Measurements from ENCODE around the gene RPGR.
A peak's percentile ranks its signal among the peaks of the same experiment; 100 is the strongest.

Gene RPGR

DNA sequence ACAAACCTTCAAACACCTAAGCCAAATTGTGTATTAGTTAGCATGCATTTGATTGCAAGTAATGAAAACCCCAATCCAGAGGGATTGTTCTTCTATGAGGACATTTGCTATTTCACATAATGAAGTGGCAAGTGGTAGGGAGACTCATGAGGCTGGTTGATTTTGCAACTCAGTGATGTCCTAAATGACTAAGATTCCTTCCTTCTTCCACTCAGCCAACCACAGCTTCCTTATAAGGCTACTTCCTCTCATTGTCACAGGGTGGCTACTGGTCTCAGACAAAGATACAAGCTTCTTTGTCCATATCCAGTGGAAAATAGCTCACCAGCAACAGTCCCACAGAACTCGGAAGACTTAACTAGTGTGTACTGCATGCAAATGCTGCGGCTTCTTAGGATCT, 19.8 kb upstream of the RPGR start:
- no peak overlapping the region for H3K27ac Mint-ChIP-seq
- no peak for ATAC-seq (ENCODE audit: low read depth)
- no peaks in the 10 kb centered on the region for H3K9me3 Mint-ChIP-seq
- H3K4me1 Mint-ChIP-seq = no peaks in the 10 kb centered on the region
- peaks cover 3% of the 10 kb centered on the region for H3K27me3 Mint-ChIP-seq
- no peak overlapping the region for H3K4me3 Mint-ChIP-seq
- H3K36me3 Mint-ChIP-seq = no peaks in the 10 kb centered on the region
- DNase-seq (ENCODE audit: low spot score in 2 of 2) = no peak

DNA sequence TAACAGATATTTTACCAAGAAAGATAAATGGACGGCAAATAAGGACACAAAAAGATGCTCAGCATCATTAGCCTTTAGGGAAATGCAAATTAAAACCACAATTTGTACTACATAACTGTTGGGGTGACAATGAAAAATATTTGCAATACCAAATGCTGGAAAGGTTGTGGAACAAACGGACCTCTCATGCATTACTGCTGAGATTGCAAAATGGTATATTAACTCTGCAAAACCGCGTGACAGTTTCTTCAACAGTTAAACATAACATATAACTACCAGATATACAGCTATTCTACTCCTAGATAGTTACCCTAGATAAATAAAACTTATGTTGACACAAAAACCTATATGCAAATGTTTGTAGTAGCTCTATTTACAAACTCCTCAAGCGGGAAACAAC, 18.8 kb upstream of the RPGR start:
- no peak overlapping the region for H3K4me3 Mint-ChIP-seq
- no peak for DNase-seq (ENCODE audit: low spot score in 2 of 2)
- no peaks in the 10 kb centered on the region for H3K9me3 Mint-ChIP-seq
- H3K36me3 Mint-ChIP-seq = no peaks in the 10 kb centered on the region
- peaks cover 3% of the 10 kb centered on the region for H3K27me3 Mint-ChIP-seq
- no peak for ATAC-seq (ENCODE audit: low read depth)
- H3K4me1 Mint-ChIP-seq = no peaks in the 10 kb centered on the region
- no peak overlapping the region for H3K27ac Mint-ChIP-seq

DNA sequence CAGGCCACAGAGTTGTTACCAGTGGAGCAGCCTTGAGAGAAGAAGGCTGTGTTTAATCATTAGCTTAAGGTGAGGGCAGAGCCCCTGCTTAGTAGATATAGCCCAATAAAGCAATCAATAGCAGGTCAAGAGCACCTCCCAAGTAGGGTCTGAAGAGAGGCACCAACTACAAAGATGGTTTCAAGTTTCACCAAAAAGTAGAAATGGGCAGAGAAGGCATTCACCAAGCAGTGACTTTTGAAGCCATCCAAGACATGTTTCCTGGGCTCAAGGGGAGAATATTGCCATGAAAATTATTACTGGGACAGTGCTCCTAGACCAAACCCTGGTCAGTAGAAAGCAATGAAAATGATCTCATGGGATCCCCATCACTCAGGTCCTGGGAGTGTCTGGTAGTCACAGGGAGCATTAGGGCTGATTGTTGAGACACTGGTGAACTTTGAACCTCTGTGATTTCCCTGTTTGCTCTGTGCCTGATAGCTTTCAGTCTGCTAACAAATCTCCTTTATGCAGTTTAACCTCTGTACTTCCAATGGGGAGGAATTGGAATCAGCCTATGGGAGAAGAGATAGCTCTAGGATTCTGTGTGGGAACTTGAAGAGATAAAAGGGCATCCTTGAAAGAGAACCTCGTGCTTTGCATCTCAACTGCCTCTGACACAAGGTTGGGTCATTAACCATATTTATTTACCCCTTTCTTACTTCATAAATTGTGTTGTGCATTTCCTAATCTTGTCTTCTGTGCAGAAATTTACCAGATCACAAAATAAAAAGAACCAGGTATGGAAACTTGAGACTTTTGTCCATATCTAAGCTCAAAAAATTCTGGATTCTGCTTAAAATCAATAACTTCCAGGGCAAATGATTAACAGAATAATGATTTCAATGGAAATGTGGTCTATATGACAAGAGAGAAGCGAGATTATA, 15.8 kb upstream of the RPGR start:
- no peaks in the 10 kb centered on the region for H3K4me1 Mint-ChIP-seq
- DNase-seq (ENCODE audit: low spot score in 2 of 2) = no peak
- H3K27me3 Mint-ChIP-seq = no peaks in the 10 kb centered on the region
- no peak overlapping the region for H3K4me3 Mint-ChIP-seq
- H3K36me3 Mint-ChIP-seq = no peaks in the 10 kb centered on the region
- no peak overlapping the region for H3K27ac Mint-ChIP-seq
- H3K9me3 Mint-ChIP-seq = no peaks in the 10 kb centered on the region
- ATAC-seq (ENCODE audit: low read depth) = no peak

DNA sequence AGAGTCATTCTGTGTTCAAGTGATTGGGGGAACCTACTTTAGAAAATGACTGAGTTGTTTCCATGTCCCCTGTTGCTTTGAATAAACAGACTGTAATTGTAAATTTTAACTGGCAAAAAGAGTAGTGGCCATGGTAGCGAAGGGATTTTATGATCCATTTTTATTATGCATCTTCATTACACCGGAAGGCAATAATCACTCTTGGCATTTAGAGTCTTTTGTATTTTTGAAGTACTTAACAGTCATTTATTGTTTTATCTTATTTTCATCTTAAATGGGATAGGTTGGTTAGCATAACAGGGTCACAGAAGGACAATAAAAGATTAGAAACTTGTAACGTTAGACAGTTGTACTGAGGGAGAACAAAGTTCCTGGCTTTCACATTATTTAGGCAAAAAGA, 14.1 kb upstream of the RPGR start:
- H3K27me3 Mint-ChIP-seq = peaks cover 2% of the 10 kb centered on the region
- no peak overlapping the region for H3K4me3 Mint-ChIP-seq
- no peak overlapping the region for H3K27ac Mint-ChIP-seq
- ATAC-seq (ENCODE audit: low read depth) (no peak), DNase-seq (ENCODE audit: low spot score in 2 of 2) (no peak)
- H3K4me1 Mint-ChIP-seq = peaks cover 5% of the 10 kb centered on the region
- no peaks in the 10 kb centered on the region for H3K36me3 Mint-ChIP-seq
- H3K9me3 Mint-ChIP-seq = no peaks in the 10 kb centered on the region

DNA sequence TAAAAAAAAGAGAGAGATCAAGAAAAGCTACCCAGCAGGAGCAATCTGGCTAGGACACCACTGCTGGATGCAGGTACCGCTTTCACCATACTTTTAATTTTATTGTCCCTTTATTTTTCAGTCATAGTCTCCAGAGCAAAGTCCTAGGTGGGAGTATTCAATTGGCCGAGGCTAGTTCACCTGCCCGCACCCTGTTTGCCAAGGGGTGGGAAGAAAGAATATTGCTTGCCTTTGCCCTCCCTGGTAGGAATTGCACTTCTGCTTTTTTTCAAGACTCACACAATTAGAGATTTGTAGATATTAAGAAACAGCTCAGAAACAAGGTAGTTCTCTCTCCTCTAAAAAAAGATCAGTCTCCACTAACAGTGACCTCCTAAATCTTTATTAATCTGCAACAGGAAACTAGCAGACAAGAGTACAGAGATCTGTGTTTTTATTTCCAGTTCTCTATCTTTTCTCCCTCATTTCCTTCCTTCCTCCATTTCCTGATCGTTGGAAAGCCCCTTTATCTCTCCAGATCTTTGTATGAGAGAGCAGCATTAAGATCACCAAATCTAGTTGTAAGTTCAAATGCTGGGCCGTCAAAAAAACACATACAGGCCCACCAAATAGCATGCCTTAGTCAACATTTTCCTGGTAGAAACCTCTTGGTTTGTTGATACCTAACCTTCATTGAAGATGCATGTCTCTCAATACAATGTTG, 9.4 kb upstream of the RPGR start:
- Mint-ChIP-seq H3K4me1 (peaks cover 5% of the 10 kb centered on the region), H3K4me3 (no peak overlapping the region), H3K36me3 (no peaks in the 10 kb centered on the region), H3K27ac (no peak overlapping the region), H3K27me3 (peaks cover 2% of the 10 kb centered on the region), H3K9me3 (no peaks in the 10 kb centered on the region)
- ATAC-seq (ENCODE audit: low read depth) = no peak
- no peak for DNase-seq (ENCODE audit: low spot score in 2 of 2)

DNA sequence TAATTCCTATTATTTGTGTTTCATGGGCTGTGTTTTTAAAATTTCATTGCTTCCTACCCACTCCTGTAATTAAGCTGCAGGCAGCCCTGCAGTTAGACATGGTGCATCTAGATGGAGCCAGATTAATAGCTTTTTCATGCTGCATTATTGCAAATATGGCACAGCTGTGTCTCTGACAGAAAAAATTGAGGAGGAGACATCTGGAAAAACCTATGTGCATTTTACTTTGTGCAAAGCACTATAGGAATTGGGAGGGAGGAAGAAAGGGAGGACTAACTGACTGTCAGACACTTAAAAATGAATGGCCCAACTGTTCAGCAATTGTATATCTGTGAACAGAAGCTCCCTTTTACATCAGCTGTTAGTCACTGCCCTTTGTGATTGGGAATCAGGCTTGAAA, 8.1 kb upstream of the RPGR start:
- no peaks in the 10 kb centered on the region for H3K9me3 Mint-ChIP-seq
- peaks cover 2% of the 10 kb centered on the region for H3K27me3 Mint-ChIP-seq
- H3K27ac Mint-ChIP-seq = no peak overlapping the region
- DNase-seq (ENCODE audit: low spot score in 2 of 2) = no peak
- no peak overlapping the region for H3K4me3 Mint-ChIP-seq
- ATAC-seq (ENCODE audit: low read depth) = no peak
- no peaks in the 10 kb centered on the region for H3K36me3 Mint-ChIP-seq
- peaks cover 5% of the 10 kb centered on the region for H3K4me1 Mint-ChIP-seq

DNA sequence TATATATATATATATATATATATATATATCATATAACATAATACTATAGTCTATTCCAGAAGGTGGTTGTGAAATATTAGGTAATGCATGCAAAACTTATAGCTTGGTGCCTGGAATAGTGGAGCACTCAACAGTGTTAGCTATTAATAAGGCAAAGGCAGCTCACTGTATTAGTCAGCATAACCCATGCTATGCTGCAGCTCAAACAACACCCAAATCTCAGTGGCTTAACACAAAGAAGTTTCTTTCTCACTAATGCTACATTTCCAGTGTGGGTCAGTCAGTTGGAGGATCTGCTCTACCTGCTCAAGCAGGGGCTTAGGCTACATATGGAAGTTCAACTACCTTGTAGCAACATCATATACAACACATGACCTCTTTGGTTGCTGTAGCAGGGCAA, 5.2 kb upstream of the RPGR start:
- DNase-seq (ENCODE audit: low spot score in 2 of 2) = no peak
- H3K27me3 Mint-ChIP-seq = peaks cover 2% of the 10 kb centered on the region
- no peak overlapping the region for H3K27ac Mint-ChIP-seq
- no peak for ATAC-seq (ENCODE audit: low read depth)
- H3K9me3 Mint-ChIP-seq = no peaks in the 10 kb centered on the region
- H3K4me3 Mint-ChIP-seq = no peak overlapping the region
- H3K4me1 Mint-ChIP-seq = peaks cover 7% of the 10 kb centered on the region
- no peaks in the 10 kb centered on the region for H3K36me3 Mint-ChIP-seq

DNA sequence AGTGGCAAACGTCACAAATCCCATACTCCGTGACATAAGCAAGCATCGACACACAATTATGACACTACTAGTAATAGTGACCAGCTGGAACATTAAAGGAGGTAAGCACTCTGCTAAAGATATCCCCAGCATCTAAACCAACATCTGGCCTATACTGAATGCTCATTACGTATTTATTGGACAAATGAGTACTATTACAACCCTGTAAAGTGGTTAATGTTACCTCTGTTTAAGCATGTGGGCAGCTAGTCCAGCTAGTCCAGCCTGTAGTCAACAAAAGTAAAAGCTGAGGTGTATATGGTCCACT, 419 bp upstream of the RPGR start:
- no peak for DNase-seq (ENCODE audit: low spot score in 2 of 2)
- peak overlapping the region; percentile 96 for H3K4me3 Mint-ChIP-seq
- H3K4me1 Mint-ChIP-seq = peaks cover 11% of the 10 kb centered on the region
- peak; percentile 2 for ATAC-seq (ENCODE audit: low read depth)
- peak overlapping the region; percentile 100 for H3K27ac Mint-ChIP-seq
- H3K27me3 Mint-ChIP-seq = no peaks in the 10 kb centered on the region
- H3K36me3 Mint-ChIP-seq = no peaks in the 10 kb centered on the region
- H3K9me3 Mint-ChIP-seq = no peaks in the 10 kb centered on the region

DNA sequence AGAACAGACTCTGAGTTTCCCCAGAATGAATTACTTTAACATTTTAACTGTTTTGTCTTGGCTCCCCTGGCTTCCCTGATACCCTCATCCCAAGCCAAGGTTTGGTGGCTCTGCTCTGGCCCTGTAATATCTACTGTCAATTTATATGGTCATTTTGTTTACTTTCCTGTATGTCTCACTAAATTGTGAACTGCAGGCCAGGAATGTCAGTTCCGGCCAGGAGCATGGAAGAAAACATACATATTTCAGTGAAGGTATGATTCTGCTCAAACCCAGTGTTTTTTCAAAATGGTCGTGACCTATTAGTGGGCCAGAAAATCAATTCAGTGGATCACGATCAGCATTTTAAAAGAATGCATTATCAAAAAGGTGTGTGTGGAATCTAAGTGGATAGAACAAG, 1.2 kb downstream of the RPGR start:
- Mint-ChIP-seq H3K4me1 (peaks cover 11% of the 10 kb centered on the region), H3K4me3 (peak overlapping the region; percentile 96), H3K9me3 (no peaks in the 10 kb centered on the region), H3K36me3 (peaks cover 3% of the 10 kb centered on the region), H3K27me3 (no peaks in the 10 kb centered on the region), H3K27ac (peak overlapping the region; percentile 100)
- no peak for ATAC-seq (ENCODE audit: low read depth)
- no peak for DNase-seq (ENCODE audit: low spot score in 2 of 2)

DNA sequence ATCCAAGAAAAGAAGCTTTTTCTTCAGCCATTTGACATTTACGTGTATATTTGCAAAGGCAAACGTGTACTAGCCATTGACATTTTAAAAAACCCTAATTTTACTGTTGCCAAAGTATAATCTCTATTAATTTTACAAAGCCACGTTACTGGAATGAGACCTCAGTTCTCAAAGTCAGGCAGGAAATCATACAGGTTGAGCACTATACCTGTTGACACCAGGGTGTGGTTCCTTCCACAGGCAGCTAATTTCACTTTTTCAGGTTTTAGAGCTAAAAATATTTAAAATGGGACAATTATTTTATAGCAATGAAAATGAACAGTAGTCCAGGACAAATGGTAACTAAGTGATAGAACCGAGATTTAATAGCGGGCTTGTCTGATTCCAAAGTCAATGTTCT, 6.5 kb downstream of the RPGR start:
- no peak for ATAC-seq (ENCODE audit: low read depth)
- Mint-ChIP-seq H3K27ac (no peak overlapping the region), H3K36me3 (peaks cover 9% of the 10 kb centered on the region), H3K9me3 (no peaks in the 10 kb centered on the region), H3K4me1 (peaks cover 3% of the 10 kb centered on the region), H3K4me3 (no peak overlapping the region), H3K27me3 (no peaks in the 10 kb centered on the region)
- no peak for DNase-seq (ENCODE audit: low spot score in 2 of 2)

DNA sequence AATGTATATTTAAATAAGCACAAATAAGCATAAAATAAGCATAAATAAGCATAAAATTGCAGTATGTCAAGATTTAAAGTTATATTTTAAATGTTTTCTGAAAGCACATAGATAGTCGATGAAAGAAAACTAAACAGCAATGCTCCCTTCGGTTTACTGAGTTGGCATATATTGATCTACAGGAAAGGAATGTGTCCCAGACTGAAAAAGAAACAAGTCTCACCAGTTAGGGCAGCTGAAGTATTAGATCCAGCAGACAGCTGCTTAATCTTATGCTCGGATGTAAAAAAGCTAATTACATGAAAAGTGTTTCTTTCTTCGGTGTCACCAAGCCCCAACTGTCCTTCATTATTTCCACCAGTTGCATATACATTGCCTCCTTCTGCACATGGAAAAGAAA, 8.7 kb downstream of the RPGR start:
- no peak overlapping the region for H3K27ac Mint-ChIP-seq
- DNase-seq (ENCODE audit: low spot score in 2 of 2) (no peak), ATAC-seq (ENCODE audit: low read depth) (no peak)
- H3K27me3 Mint-ChIP-seq = no peaks in the 10 kb centered on the region
- peaks cover 15% of the 10 kb centered on the region for H3K36me3 Mint-ChIP-seq
- H3K4me3 Mint-ChIP-seq = no peak overlapping the region
- H3K9me3 Mint-ChIP-seq = no peaks in the 10 kb centered on the region
- no peaks in the 10 kb centered on the region for H3K4me1 Mint-ChIP-seq

DNA sequence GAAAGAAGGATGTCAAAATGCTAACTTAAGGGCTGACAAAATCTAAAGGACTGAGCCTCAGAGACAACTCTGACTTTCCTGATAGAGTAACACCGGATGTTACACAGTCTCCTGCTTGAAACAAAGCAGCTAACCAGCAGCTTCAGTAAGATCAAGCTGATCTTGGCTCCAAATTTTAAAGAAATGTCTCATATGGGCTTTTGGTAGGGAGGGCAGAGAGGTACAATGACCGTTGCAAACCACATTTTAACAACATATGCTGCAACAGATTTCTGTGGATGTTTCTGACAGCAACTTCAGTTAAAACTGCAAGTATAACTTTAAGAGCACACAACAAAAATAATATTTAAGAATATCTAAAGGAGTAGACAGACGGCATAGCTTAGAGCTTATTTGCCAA, 9.1 kb downstream of the RPGR start:
- Mint-ChIP-seq H3K9me3 (no peaks in the 10 kb centered on the region), H3K4me1 (no peaks in the 10 kb centered on the region), H3K27ac (no peak overlapping the region), H3K4me3 (no peak overlapping the region), H3K27me3 (no peaks in the 10 kb centered on the region), H3K36me3 (peaks cover 15% of the 10 kb centered on the region)
- ATAC-seq (ENCODE audit: low read depth) (no peak), DNase-seq (ENCODE audit: low spot score in 2 of 2) (no peak)

DNA sequence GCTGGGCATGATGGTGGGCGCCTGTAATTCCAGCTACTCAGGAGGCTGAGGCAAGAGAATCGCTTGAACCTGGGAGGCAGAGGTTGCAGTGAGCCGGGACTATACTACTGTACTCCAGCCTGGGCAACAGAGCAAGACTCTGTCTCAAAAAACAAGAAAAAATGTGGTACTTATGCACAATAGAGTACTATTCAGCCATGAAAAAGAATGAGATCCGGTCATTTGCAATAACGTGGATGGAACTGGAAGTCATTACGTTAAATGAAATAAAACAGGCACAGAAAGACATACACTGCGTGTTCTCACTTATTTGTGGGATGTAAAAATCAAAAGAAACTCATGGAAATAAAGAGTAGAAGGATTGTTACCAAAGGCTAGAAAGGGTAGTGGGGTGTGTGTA, 12.1 kb downstream of the RPGR start:
- ATAC-seq (ENCODE audit: low read depth) (no peak), DNase-seq (ENCODE audit: low spot score in 2 of 2) (no peak)
- no peak overlapping the region for H3K27ac Mint-ChIP-seq
- no peak overlapping the region for H3K4me3 Mint-ChIP-seq
- no peaks in the 10 kb centered on the region for H3K27me3 Mint-ChIP-seq
- no peaks in the 10 kb centered on the region for H3K9me3 Mint-ChIP-seq
- H3K4me1 Mint-ChIP-seq = peaks cover 2% of the 10 kb centered on the region
- H3K36me3 Mint-ChIP-seq = peaks cover 11% of the 10 kb centered on the region

DNA sequence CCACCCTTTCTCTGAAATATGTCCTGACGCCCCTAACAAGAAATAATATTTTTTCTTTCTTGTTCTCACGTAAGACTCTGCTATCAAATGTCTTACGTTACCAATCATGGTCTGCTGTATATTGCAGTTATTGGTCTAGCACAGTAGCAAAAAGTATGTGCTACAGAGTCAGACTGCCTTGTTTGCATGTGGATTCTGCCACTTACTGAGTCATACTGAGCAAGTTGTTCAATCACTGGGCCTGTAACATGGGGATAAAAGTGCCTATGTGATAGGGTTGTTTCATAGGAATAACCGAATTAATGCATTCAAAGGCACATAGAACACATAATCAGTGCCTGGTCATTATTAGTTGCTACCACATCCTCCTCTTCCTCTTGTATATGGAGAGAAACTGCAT, 14.1 kb downstream of the RPGR start:
- Mint-ChIP-seq H3K27me3 (no peaks in the 10 kb centered on the region), H3K27ac (no peak overlapping the region), H3K9me3 (no peaks in the 10 kb centered on the region), H3K36me3 (peaks cover 9% of the 10 kb centered on the region), H3K4me3 (no peak overlapping the region), H3K4me1 (peaks cover 2% of the 10 kb centered on the region)
- ATAC-seq (ENCODE audit: low read depth) (no peak), DNase-seq (ENCODE audit: low spot score in 2 of 2) (no peak)

DNA sequence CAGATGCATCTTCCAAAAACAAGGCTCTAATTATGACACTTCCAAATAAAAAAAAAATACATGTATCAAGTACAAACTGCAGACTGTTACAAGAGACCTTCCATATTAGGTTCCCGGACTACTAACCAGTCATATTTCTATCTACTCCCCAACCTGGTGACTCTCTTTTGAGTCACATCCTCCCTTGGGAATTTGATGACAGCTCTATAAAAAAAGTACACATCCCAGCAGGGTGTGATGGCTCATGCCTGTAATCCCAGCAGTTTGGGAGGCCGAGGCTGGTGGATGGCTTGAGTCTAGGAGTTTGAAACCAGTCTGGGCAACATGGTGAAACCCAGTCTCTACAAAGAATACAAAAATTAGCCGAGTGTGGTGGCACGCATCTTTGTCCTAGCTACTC, 14.9 kb downstream of the RPGR start:
- no peak overlapping the region for H3K4me3 Mint-ChIP-seq
- peaks cover 2% of the 10 kb centered on the region for H3K4me1 Mint-ChIP-seq
- peak overlapping the region; percentile 47 for H3K27ac Mint-ChIP-seq
- peaks cover 11% of the 10 kb centered on the region for H3K36me3 Mint-ChIP-seq
- H3K9me3 Mint-ChIP-seq = no peaks in the 10 kb centered on the region
- ATAC-seq (ENCODE audit: low read depth) (no peak), DNase-seq (ENCODE audit: low spot score in 2 of 2) (no peak)
- no peaks in the 10 kb centered on the region for H3K27me3 Mint-ChIP-seq
